Left colon (tissue), 2 donors: ENCODE data around the gene STRADB. TPM values are rescaled to one million over a fixed set of nuclear protein-coding genes. Genes with fewer than 3 reads are reported as not detected.
A peak's percentile ranks its signal among the peaks of the same experiment; 100 is the strongest.
"Not testable (repeated sequence)": the region's sequence is repeated elsewhere in the genome, so short reads cannot be mapped to it uniquely, and the experiment has no call there.

Experiments
- ATAC-seq: fragments of 200-7000 bp; cut with Tn5 transposase; one replicate; pipeline ENCODE4 v1.9.1; 2020; ENCODE audit warnings: mild to moderate bottlenecking, moderate library complexity
- DNase-seq, 2 donors: peaks; one replicate each; pipeline ENCODE4 v3.0.0-alpha.2; 2020
- intact Hi-C, 2 donors: fragments of 100-400 bp; cut with DNase I in 1 of 2; cut with micrococcal nuclease in 1 of 2; formaldehyde crosslinking; loops; one replicate each; pipeline versions ENCODE4 v1.11.2 to v1.14.0; 2022; cut with DNase I, micrococcal nuclease
- total RNA-seq, 2 donors: library from RNA; stranded (reverse); fragmentation: NEBNext Ultra II Directional; extraction: Animal tissue kit (Norgen Biotek cat#: 25700); gene quantifications; one replicate each; pipeline ENCODE4 v1.2.1, GENCODE V29; 2021
- donor health status: DM: no; HTN: no; CAD: no.
- donor health status: DM: yes; HTN: yes; CAD: no.

The STRADB gene
- total RNA-seq, 2 donors from 2014 or later, result 47.5 to 75.9 TPM

DNA sequence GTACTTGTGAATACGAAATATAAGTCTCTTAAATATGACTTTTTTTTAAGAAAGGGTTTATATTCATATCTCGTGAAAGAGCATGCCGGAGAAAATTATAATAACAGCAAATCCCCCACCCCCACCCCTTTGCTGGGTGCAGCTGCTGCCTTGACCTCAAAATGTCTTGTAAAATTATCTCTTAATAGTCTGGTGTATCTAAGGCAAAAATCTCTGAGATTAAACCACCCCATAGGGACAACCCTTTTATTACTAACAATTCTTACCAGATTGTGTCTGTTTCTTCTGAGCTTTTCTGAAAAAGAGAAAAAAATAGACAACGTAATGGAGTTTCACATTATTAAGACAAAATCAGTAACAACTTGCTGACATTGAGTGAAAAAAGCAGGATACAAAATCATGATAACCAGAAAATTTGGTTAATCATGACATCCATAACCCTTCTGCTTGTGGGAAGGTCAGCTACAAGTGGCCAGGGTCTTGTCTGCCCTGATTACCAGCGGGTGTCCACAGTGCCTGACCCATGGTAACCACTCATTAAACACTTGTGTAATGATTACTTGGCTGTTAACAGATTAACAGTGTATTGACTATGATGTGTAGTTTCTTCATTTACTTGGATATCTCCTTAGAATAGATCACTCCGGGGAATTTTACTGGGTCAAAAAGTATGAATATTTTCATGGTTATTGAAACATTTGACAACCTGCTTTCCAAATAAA is 1.5 kb downstream of the STRADB start:
- DNase-seq, result no peak
- no peak for ATAC-seq
- intact Hi-C loops, result no loop called here

DNA sequence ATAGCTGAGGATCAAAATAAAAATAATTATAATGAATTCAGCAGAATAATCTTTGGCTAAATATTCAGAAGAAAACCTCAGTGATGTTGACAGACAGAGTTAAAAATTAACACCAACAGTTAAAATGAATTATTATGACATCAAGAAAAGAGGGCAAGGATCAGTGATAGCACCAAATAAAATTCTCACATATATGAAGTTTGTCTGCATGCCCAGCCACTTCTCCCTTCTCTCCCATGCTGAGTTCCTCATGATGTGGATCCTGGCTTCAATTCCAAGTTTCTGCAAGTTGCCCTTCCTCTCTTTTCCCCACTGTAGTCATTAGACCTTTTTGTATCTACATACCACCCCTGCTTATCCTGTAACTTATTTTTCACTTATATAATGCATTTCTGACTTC is 6.8 kb downstream of the STRADB start:
- intact Hi-C loops, result no loop called here
- ATAC-seq (peak; percentile 88), DNase-seq (no peak)

DNA sequence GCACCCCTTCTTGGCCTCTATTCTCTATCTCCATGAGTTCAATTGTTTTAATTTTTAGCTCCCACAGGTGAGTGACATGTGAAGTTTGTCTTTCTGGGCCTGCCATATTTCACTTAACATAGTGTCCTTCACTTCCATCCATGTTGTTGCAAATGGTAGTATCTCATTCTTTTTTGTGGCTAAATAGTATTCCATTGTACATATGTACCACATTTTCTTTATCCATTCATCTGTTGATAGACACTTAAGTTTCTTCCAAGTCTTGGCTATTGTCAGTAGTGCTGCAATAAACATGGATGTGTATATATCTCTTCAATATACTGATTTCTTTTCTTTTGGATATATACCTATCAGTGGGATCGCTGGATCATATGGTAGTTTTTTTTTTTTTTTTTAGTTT is 9.0 kb downstream of the STRADB start:
- ATAC-seq, result no peak
- intact Hi-C loops, result no loop called here
- no peak for DNase-seq

- ATAC-seq (peak; percentile 46), DNase-seq (no peak)
- intact Hi-C loops, result no loop called here
Observed at GRCh38 chr2:201464547-201464946, 13.0 kb downstream of the STRADB start.

- intact Hi-C loops, result no loop called here
- ATAC-seq, result peak; percentile 28
Observed at GRCh38 chr2:201465524-201465971, 14.0 kb downstream of the STRADB start.

DNA sequence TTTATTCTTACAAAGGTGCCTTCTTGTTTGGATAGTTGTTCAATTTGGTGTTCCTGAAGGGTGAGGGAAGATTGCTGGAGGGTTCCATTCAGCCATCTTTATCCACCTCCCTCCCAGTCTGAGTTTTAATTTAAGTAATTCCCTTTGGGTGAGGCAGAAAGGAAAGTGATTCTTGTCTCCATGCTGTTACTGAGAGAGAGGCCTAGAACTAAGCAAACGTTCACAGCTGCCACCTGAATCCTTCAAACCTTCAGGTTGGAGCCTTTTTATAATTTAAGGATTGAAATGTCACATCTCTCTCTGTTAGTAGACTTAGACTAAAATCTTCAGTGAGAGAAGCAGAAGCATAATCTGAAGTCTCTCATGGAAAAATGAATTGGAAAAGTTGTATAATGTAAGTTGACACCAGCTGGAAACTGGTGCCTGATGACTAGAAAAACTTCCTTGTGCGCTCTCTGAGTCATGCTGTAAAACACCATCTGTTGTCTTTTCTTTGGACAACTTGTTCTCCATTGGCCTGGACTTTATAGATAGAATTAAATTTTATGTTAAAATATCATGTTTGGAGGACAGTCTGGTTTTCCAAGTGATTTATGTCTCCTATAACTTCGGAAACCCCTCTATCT is 14.6 kb downstream of the STRADB start:
- no peak for DNase-seq
- intact Hi-C loops, result no loop called here
- ATAC-seq, result peak; percentile 83

More at GRCh38 chr2:201465524-201465971, 14.0 kb downstream of the STRADB start:
- DNase-seq, result peak in 1 of 2 donors; percentile 38

DNA sequence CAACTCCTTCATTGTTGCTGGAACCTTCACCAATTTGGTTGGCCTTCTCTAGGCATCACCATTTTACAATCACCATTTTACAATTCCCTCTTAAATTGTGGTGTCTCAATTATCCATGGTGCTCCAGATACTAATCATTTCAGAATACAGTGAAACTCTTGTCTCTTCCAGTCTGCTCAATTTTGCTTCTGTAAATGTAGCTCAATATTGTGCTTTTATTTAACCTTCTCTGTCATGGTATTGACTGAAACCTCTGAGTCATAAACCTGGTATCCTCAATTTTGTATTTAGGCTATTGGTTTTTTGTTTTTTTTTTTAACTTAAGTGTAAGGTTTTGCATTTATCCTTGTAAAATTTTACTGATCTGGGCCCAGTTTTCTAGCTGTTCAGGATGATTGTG is 16.1 kb downstream of the STRADB start:
- no peak for DNase-seq
- intact Hi-C loops, result no loop called here
- no peak for ATAC-seq

DNA sequence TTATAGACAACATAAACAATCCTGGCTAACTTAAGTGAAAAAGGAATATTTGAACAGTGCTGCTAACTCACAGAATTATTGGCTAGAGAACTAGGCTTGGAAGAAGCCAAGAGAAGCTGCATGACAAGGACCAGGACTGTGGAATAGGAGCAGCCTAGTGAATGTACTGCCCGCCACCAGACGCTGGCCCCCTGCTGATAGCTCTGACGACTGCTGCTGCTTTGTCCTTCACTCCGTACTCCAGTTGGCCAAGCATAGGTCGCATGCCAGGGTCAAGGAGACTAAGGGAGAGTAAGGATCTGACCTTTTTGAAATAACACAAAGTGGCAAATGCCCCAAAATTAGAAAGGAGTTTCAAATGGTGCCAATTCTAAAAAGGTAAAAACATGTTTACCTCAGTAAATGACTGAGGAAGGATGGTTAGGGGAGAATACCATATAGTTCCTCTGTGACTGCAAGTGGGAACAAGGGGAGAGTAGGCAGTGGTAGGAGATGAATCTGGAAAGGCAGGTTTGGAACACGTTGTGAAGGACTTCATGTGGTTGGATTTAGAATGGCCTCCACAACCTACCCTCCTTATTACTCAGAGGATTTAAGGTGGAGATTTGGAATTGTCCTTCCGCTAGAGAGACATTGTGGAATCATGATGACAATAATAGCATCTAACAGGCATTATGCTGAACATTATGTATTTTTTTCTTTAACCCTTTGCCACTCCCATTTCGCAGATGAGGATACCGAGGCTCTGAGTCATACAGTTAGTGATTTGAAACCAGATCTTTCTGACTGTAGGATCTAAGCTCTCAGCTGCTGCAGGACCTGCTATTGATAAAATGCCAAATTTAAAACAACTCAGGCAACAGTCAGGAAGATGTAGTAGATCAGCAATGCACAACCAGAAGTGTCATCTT is 19.5 kb downstream of the STRADB start:
- ATAC-seq, result no peak
- DNase-seq, result no peak
- intact Hi-C loops, result no loop called here

DNA sequence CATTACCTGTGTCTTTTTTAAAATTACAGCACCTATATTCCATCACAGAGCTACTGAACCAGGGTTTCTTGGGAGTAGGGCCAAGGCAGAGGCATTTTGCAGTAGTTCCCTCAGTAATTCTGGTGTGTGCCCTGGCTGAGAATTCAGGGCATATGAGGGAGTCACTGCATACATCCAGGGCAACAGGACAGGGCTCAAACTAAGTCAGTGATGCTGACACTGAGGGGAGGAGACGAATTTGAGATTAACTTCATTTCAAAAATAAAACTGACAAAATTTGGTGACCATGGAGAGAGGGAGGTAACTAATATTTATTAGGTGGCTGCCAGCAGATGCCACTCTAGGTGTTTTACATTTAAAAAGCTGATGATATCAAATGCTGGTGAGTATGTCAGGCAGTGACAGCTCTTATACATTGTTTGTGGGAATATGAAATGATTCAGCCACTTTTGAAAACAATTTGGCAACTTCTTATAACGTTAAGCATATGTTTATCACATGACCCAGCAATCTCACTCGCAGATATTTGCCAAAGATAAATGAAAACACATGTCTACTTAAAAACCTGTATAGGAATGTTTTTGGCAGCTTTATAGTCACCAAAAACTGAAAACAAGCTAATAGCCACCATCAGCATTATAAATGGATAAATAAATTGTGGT is 20.3 kb downstream of the STRADB start:
- intact Hi-C loops, result no loop called here
- DNase-seq (no peak), ATAC-seq (no peak)

GRCh38 chr2:201472411-201472810 is 20.9 kb downstream of the STRADB start:
- no peak for ATAC-seq
- no peak for DNase-seq
- intact Hi-C loops, result no loop called here

GRCh38 chr2:201482543-201482942 is 31.0 kb downstream of the STRADB start:
- ATAC-seq (no peak), DNase-seq (no peak)
- intact Hi-C loops, result no loop called here

GRCh38 chr2:201483342-201483741 is 31.8 kb downstream of the STRADB start:
- DNase-seq, result no peak
- intact Hi-C loops, result no loop called here
- ATAC-seq, result no peak

- intact Hi-C loops, DNase-seq: not testable (repeated sequence)
Observed at GRCh38 chr2:201483758-201484157, 32.2 kb downstream of the STRADB start.

GRCh38 chr2:201484805-201485204 is 33.3 kb downstream of the STRADB start:
- intact Hi-C loops, result no loop called here
- DNase-seq (no peak), ATAC-seq (no peak)

More at GRCh38 chr2:201483758-201484157, 32.2 kb downstream of the STRADB start:
- ATAC-seq, result not testable (repeated sequence)

GRCh38 chr2:201490291-201490690 is 38.8 kb downstream of the STRADB start:
- intact Hi-C loops, result no loop called here
- DNase-seq, result no peak
- ATAC-seq, result no peak

DNA sequence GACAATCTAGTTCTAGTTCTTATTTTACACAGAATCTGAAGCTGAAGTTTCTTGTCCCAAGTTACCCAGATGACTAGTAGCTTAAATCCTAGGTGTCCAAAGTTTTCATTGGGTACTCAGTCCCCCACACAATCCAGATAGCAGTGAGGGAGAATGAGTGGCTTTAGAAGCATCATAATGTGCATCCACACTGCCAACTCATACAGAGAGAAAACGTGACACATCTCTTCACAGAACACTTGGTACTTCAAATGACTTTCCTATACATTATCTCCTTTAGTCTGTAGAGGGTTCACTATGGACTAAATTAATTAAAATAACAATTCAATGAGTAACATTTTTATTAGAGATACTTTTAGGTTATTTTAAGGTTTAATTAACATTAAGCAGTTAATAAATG is 45.2 kb downstream of the STRADB start:
- DNase-seq, result no peak
- intact Hi-C loops, result no loop called here
- no peak for ATAC-seq

GRCh38 chr2:201500534-201500933 is 49.0 kb downstream of the STRADB start:
- DNase-seq (no peak), ATAC-seq (no peak)
- intact Hi-C loops, result no loop called here

- intact Hi-C loops, result no loop called here
- ATAC-seq (no peak), DNase-seq (no peak)
Observed at GRCh38 chr2:201502713-201503112, 51.2 kb downstream of the STRADB start.

GRCh38 chr2:201507725-201508124 is 56.2 kb downstream of the STRADB start:
- ATAC-seq (no peak), DNase-seq (no peak)
- intact Hi-C loops, result no loop called here
